HEK293 (cell line): ENCODE measurements around the gene PCMT1.

Source experiments
- CTCF ChIA-PET: fragments of 350-600 bp; formaldehyde crosslinking; extraction: SDS; loops from one replicate; lab custom pipeline; 2021; ENCODE audit warnings: antibody characterized with exemption; lab: Yijun Ruan, JAX
- POLR2A ChIA-PET: fragments of 300-600 bp; formaldehyde crosslinking; extraction: SDS; loops from one replicate; lab custom pipeline; 2020; ENCODE audit warnings: antibody characterized with exemption, inconsistent platforms; lab: Yijun Ruan, JAX
- H3K27ac ChIP-seq: fragments of 200-500 bp; sonication (Bioruptor generic); 2 replicates; pipeline ENCODE4 v1.5.1; 2014; ENCODE audit warnings: low read depth, low read length, control low read depth, inconsistent platforms; ENCODE audit errors: extremely low read depth
- H3K36me3 ChIP-seq, 2 experiments: fragments of 200-500 bp in 1 of 2; sonication (Bioruptor generic) in 1 of 2; 1 replicate in 1 of 2; 2 replicates in 1 of 2; pipeline ENCODE4 v1.5.1; 2014 to 2017; ENCODE audit warnings: inconsistent platforms in 2 of 2, low read length in 2 of 2; ENCODE audit not compliant: control insufficient read depth in 2 of 2, insufficient read depth in 1 of 2
- H3K4me1 ChIP-seq: fragments of 200-500 bp; sonication (Bioruptor generic); 2 replicates; pipeline ENCODE4 v1.5.1; 2014; ENCODE audit warnings: mild to moderate bottlenecking, low read length, inconsistent platforms; ENCODE audit not compliant: control insufficient read depth, insufficient read depth
- H3K4me3 ChIP-seq: 2 replicates; pipeline ENCODE4 v1.5.1; 2011; ENCODE audit warnings: low read depth, mild to moderate bottlenecking, control low read depth, low read length, moderate library complexity
- H3K9me3 ChIP-seq: fragments of 200-500 bp; sonication (Bioruptor generic); 2 replicates; pipeline ENCODE4 v1.5.1; 2014; ENCODE audit warnings: low read depth, low read length, inconsistent platforms; ENCODE audit not compliant: control insufficient read depth, insufficient read depth
- CTCF ChIP-seq: fragments of 450-650 bp; formaldehyde crosslinking; IDR thresholded peaks from 2 replicates; pipeline ENCODE4 v1.5.1; 2016; ENCODE audit warnings: missing biosample characterization, missing genetic modification characterization
- EGR2 ChIP-seq: fragments of 450-650 bp; formaldehyde crosslinking; IDR thresholded peaks from 2 replicates; pipeline ENCODE4 v1.5.1; 2016; ENCODE audit warnings: low read depth, missing biosample characterization, missing genetic modification characterization
- HOXA7 ChIP-seq: sonication (generic); formaldehyde crosslinking; IDR thresholded peaks from 2 replicates; pipeline ENCODE4 v1.8.1; 2022; ENCODE audit warnings: missing genetic modification reagents, borderline replicate concordance
- HOXD13 ChIP-seq: sonication (generic); formaldehyde crosslinking; IDR thresholded peaks from 2 replicates; pipeline ENCODE4 v1.8.0; 2022; ENCODE audit warnings: missing genetic modification reagents, borderline replicate concordance
- MEIS1 ChIP-seq: sonication (generic); formaldehyde crosslinking; IDR thresholded peaks from 2 replicates; pipeline ENCODE4 v1.8.1; 2022; ENCODE audit warnings: missing genetic modification reagents, mild to moderate bottlenecking, borderline replicate concordance
- PRDM1 ChIP-seq: fragments of 450-650 bp; formaldehyde crosslinking; IDR thresholded peaks from 2 replicates; pipeline ENCODE4; 2016; ENCODE audit warnings: missing biosample characterization, missing genetic modification characterization
- ZBTB11 ChIP-seq: fragments of 450-650 bp; formaldehyde crosslinking; conservative IDR thresholded peaks from 2 replicates; pipeline ENCODE4 v1.5.1; 2016; ENCODE audit warnings: low read depth, missing biosample characterization, missing genetic modification characterization
- ZBTB17 ChIP-seq: fragments of 450-650 bp; formaldehyde crosslinking; IDR thresholded peaks from 2 replicates; pipeline ENCODE4 v1.5.1; 2016; ENCODE audit warnings: missing biosample characterization, missing genetic modification characterization
- ZNF10 ChIP-seq: fragments of 450-650 bp; formaldehyde crosslinking; IDR thresholded peaks from 2 replicates; pipeline ENCODE4 v1.5.1; 2017; ENCODE audit warnings: missing biosample characterization, missing genetic modification characterization
- ZNF132 ChIP-seq: fragments of 450-650 bp; formaldehyde crosslinking; IDR thresholded peaks from 2 replicates; pipeline ENCODE4 v1.5.1; 2017; ENCODE audit warnings: missing biosample characterization, missing genetic modification characterization, borderline replicate concordance
- ZNF239 ChIP-seq: fragments of 450-650 bp; formaldehyde crosslinking; IDR thresholded peaks from 2 replicates; pipeline ENCODE4 v1.5.1; 2016; ENCODE audit warnings: missing biosample characterization, missing genetic modification characterization
- ZNF280C ChIP-seq: fragments of 450-650 bp; formaldehyde crosslinking; IDR thresholded peaks from 2 replicates; pipeline ENCODE4 v1.5.1; 2016; ENCODE audit warnings: missing biosample characterization, missing genetic modification characterization
- ZNF280D ChIP-seq: fragments of 450-650 bp; formaldehyde crosslinking; IDR thresholded peaks from 2 replicates; pipeline ENCODE4 v1.5.1; 2016; ENCODE audit warnings: missing biosample characterization, missing genetic modification characterization
- ZNF488 ChIP-seq: fragments of 450-650 bp; formaldehyde crosslinking; IDR thresholded peaks from 2 replicates; pipeline ENCODE4 v1.5.1; 2016; ENCODE audit warnings: missing biosample characterization, missing genetic modification characterization
- ZNF501 ChIP-seq: fragments of 450-650 bp; formaldehyde crosslinking; IDR thresholded peaks from 2 replicates; pipeline ENCODE4 v1.5.1; 2016; ENCODE audit warnings: missing biosample characterization, missing genetic modification characterization
- ZNF510 ChIP-seq: fragments of 450-650 bp; formaldehyde crosslinking; IDR thresholded peaks from 2 replicates; pipeline ENCODE4 v1.5.1; 2018; ENCODE audit warnings: mild to moderate bottlenecking, missing genetic modification characterization, missing biosample characterization; ENCODE audit not compliant: insufficient replicate concordance
- ZNF623 ChIP-seq: fragments of 450-650 bp; formaldehyde crosslinking; IDR thresholded peaks from 2 replicates; pipeline ENCODE4 v1.5.1; 2016; ENCODE audit warnings: missing biosample characterization, missing genetic modification characterization
- ZNF692 ChIP-seq: fragments of 450-650 bp; formaldehyde crosslinking; IDR thresholded peaks from 2 replicates; pipeline ENCODE4 v1.5.1; 2016; ENCODE audit warnings: missing biosample characterization, missing genetic modification characterization

Gene PCMT1

GRCh38 chr6:149855741-149856140 lies 106.2 kb downstream of the PCMT1 start:
- ChIA-PET CTCF (interaction anchor here (0.7 to 3.5 kb wide), 5 partner anchors 9 to 134 kb away, joined by 3 to 17 read pairs (median 5); no protein-coding TSS in a partner anchor), POLR2A (interaction anchor here (0.5 to 1.4 kb wide), 3 partner anchors 8 to 138 kb away, joined by 3 to 6 read pairs (median 3); partner anchors contain the start of gene LATS1)
- Histone ChIP-seq H3K27ac (peak overlapping the region; percentile 32; the same call in 1 of the 2 replicates), H3K4me1 (peaks cover 48% of the 10 kb centered on the region), H3K4me3 (no peak overlapping the region), H3K9me3 (no peaks in the 10 kb centered on the region), H3K36me3 (peaks cover 0 to 11% of the 10 kb centered on the region in 2 experiments; a peak in 2 of 3 replicates)
- TF ChIP-seq ZNF510 (tag by site-specific recombination) (no peak), PRDM1 (tag by site-specific recombination) (no peak), HOXD13 (CRISPR knock-in tag) (no peak), ZNF132 (tag by site-specific recombination) (no peak), ZNF501 (tag by site-specific recombination) (no peak), CTCF (tag by site-specific recombination) (no peak), HOXA7 (no peak), MEIS1 (CRISPR knock-in tag) (no peak), ZNF239 (tag by site-specific recombination) (no peak), ZNF10 (tag by site-specific recombination) (no peak), ZNF623 (no peak)

- Histone ChIP-seq H3K4me1 (peaks cover 55% of the 10 kb centered on the region), H3K36me3 (peaks cover 0 to 7% of the 10 kb centered on the region in 2 experiments; a peak in 2 of 3 replicates), H3K27ac (no peak overlapping the region; the same call in 1 of the 2 replicates), H3K9me3 (no peaks in the 10 kb centered on the region), H3K4me3 (no peak overlapping the region)
- POLR2A ChIA-PET: interaction anchor here (0.5 to 1.4 kb wide), 3 partner anchors 9 to 139 kb away, joined by 3 to 6 read pairs (median 3); partner anchors contain the start of gene LATS1
- CTCF ChIA-PET: interaction anchor here (0.7 to 3.5 kb wide), 9 partner anchors 9 to 424 kb away, joined by 3 to 17 read pairs (median 5); no protein-coding TSS in a partner anchor
- TF ChIP-seq EGR2 (tag by site-specific recombination): no peak
- no peak for TF ChIP-seq ZNF692
- no peak for TF ChIP-seq ZNF280D (tag by site-specific recombination)
- no peak for TF ChIP-seq ZNF280C (tag by site-specific recombination)
- no peak for TF ChIP-seq ZNF488
- TF ChIP-seq ZBTB17 (tag by site-specific recombination): peak; percentile 22; the same call in 1 of the 2 replicates
- no peak for TF ChIP-seq ZBTB11 (tag by site-specific recombination)
These were observed 106.9 kb downstream of the PCMT1 start for GRCh38 chr6:149856256-149856994.
